HepG2 (cell line): Measurements from ENCODE around the gene ASTN1. TPM values are rescaled to one million over a fixed set of nuclear protein-coding genes. Genes with fewer than 3 reads are reported as not detected.
"Not testable (repeated sequence)": the region's sequence is repeated elsewhere in the genome, so short reads cannot be mapped to it uniquely, and the experiment has no call there.

ENCODE experiments used
- ATAC-seq: fragments of 200-7000 bp; cut with Tn5 transposase; 3 replicates; pipeline ENCODE4 v1.9.1; 2020; ENCODE audit warnings: mild to moderate bottlenecking, moderate library complexity
- BruUV-seq: library from RNA; stranded (reverse); fragments of 400-500 nt; replicated peaks from 2 replicates; lab custom pipeline; 2021; lab: Mats Ljungman, UMichigan
- CTCF ChIA-PET: fragments of 300-600 bp; formaldehyde crosslinking; extraction: SDS; loops from one replicate; lab custom pipeline; 2021; ENCODE audit warnings: low total read pairs, inconsistent platforms, low intra/inter-chr PET ratio; lab: Yijun Ruan, JAX
- POLR2A ChIA-PET: fragments of 350-600 bp; sonication (Branson Sonifier 250); formaldehyde crosslinking; loops from one replicate; lab custom pipeline; 2020; ENCODE audit warnings: antibody characterized with exemption, inconsistent platforms; lab: Yijun Ruan, JAX
- DNase-seq: peaks from one replicate; pipeline ENCODE4 v3.0.0-alpha.2; 2015; ENCODE audit warnings: low spot score
- FAIRE-seq: peaks from 3 replicates; lab custom pipeline; 2011; peaks lifted over from hg19 to GRCh38; lab: Jason Lieb, UNC
- H2AFZ ChIP-seq: one replicate; pipeline ENCODE4 v1.6.1; 2011; ENCODE audit warnings: low read length, inconsistent platforms
- H3K27ac ChIP-seq: fragments of 300-600 bp; 3 replicates; pipeline ENCODE4 v1.8.0; 2011; ENCODE audit warnings: mixed run types, mild to moderate bottlenecking, mixed read lengths, low read length, inconsistent platforms; ENCODE audit not compliant: insufficient read depth; ENCODE audit errors: extremely low read length
- H3K27me3 ChIP-seq, 2 experiments: fragments of 200-600 bp in 1 of 2; 2 replicates in 1 of 2; 3 replicates in 1 of 2; pipeline versions ENCODE4 v1.6.0 to v1.8.0; 2011; ENCODE audit warnings: low read length in 2 of 2, mild to moderate bottlenecking in 2 of 2, moderate library complexity in 2 of 2, inconsistent platforms in 1 of 2; ENCODE audit not compliant: insufficient read depth in 2 of 2, control insufficient read depth in 1 of 2
- H3K36me3 ChIP-seq, 2 experiments: fragments of 200-600 bp in 1 of 2; replicated peaks in 1 of 2; 2 replicates in 1 of 2; 3 replicates in 1 of 2; pipeline versions ENCODE4 v1.5.1 to v1.8.0; 2011; ENCODE audit warnings: low read length in 2 of 2, inconsistent platforms in 1 of 2; ENCODE audit not compliant: insufficient read depth in 2 of 2, control insufficient read depth in 1 of 2
- H3K4me1 ChIP-seq: 2 replicates; pipeline ENCODE4 v1.5.1; 2012; ENCODE audit warnings: low read length, inconsistent platforms; ENCODE audit not compliant: insufficient read depth
- H3K4me2 ChIP-seq: 2 replicates; pipeline ENCODE4 v1.6.0; 2011; ENCODE audit warnings: low read depth, low read length, inconsistent platforms
- H3K4me3 ChIP-seq, 3 experiments: fragments of 200-600 bp in 1 of 3; sonication (generic), shearing (Covaris generic) in 1 of 3; replicated peaks in 1 of 3; 2 replicates each; pipeline ENCODE4 v1.5.1; 2011 to 2016; ENCODE audit warnings: low read length in 3 of 3, inconsistent platforms in 2 of 3, low read depth in 2 of 3, mild to moderate bottlenecking in 2 of 3, control low read depth in 1 of 3, mixed read lengths in 1 of 3; ENCODE audit not compliant: insufficient read depth in 1 of 3
- H3K79me2 ChIP-seq: one replicate; pipeline ENCODE4 v1.6.1; 2011; ENCODE audit warnings: low read length, inconsistent platforms; ENCODE audit not compliant: insufficient read depth
- H3K9ac ChIP-seq: 2 replicates; pipeline ENCODE4 v1.6.0; 2011; ENCODE audit warnings: mild to moderate bottlenecking, low read depth, low read length, inconsistent platforms; ENCODE audit not compliant: insufficient read depth
- H3K9me3 ChIP-seq: 2 replicates; pipeline ENCODE4 v1.5.1; 2012; ENCODE audit warnings: mild to moderate bottlenecking, low read length
- H4K20me1 ChIP-seq: 2 replicates; pipeline ENCODE4 v1.6.0; 2011; ENCODE audit warnings: inconsistent platforms, mild to moderate bottlenecking, low read length, moderate library complexity; ENCODE audit not compliant: insufficient read depth
- ETV6 ChIP-seq: sonication (generic); formaldehyde crosslinking; conservative IDR thresholded peaks from 2 replicates; pipeline ENCODE4 v1.4.0; 2020; ENCODE audit warnings: missing genetic modification reagents
- LBX2 ChIP-seq: sonication (generic); formaldehyde crosslinking; IDR thresholded peaks from 2 replicates; pipeline ENCODE4 v1.5.0; 2020; ENCODE audit warnings: missing genetic modification reagents, mild to moderate bottlenecking, borderline replicate concordance
- MXI1 ChIP-seq: IDR thresholded peaks from 3 replicates; pipeline ENCODE4 v1.6.1; 2012; ENCODE audit warnings: low read depth, low read length, inconsistent platforms, borderline replicate concordance
- NFE2L2 ChIP-seq: fragments of 150-350 bp; IDR thresholded peaks from 2 replicates; pipeline ENCODE4 v1.6.1; 2014; ENCODE audit warnings: low read length
- PAX8 ChIP-seq: sonication (generic); formaldehyde crosslinking; IDR thresholded peaks from 2 replicates; pipeline ENCODE4 v1.8.0; 2022; ENCODE audit warnings: mild to moderate bottlenecking, missing genetic modification reagents, borderline replicate concordance
- PITX1 ChIP-seq: sonication (generic); formaldehyde crosslinking; IDR thresholded peaks from 2 replicates; pipeline ENCODE4 v1.5.1; 2020; ENCODE audit warnings: mild to moderate bottlenecking, missing genetic modification reagents
- RBM22 ChIP-seq: fragments of 200-400 bp; formaldehyde crosslinking; optimal IDR thresholded peaks from 2 replicates; pipeline ENCODE3; 2017; ENCODE audit warnings: mild to moderate bottlenecking, low read length, moderate library complexity
- SP2 ChIP-seq: sonication (generic); formaldehyde crosslinking; IDR thresholded peaks from 2 replicates; pipeline ENCODE4 v1.5.1; 2020; ENCODE audit warnings: mild to moderate bottlenecking, missing genetic modification reagents
- THAP7 ChIP-seq: sonication (generic); formaldehyde crosslinking; IDR thresholded peaks from 2 replicates; pipeline ENCODE4 v1.8.1; 2023; ENCODE audit warnings: mild to moderate bottlenecking, missing genetic modification reagents
- USF2 ChIP-seq, 2 experiments: sonication (generic) in 1 of 2; formaldehyde crosslinking in 1 of 2; IDR thresholded peaks; 2 replicates each; pipeline versions ENCODE4 v1.5.1 to v1.6.1; 2011 to 2020; ENCODE audit warnings: borderline replicate concordance in 1 of 2, low read depth in 1 of 2, low read length in 1 of 2, mild to moderate bottlenecking in 1 of 2, missing genetic modification reagents in 1 of 2, moderate library complexity in 1 of 2
- WGBS: methylation state at CpG from one replicate; pipeline ENCODE4 v1.1.6; 2017; ENCODE audit warnings: low lambda C conversion rate; 5-methylcytosine and 5-hydroxymethylcytosine counted together
- in situ Hi-C: cut with HindIII; loops from 2 replicates; pipeline ENCODE4 v1.10.0; 2017; ENCODE audit warnings: low pct_unique_long_range_greater_than_20kb; ENCODE audit not compliant: extremely low pct_ligation_motif_present
- intact Hi-C: fragments of 100-400 bp; cut with micrococcal nuclease; formaldehyde crosslinking; loops from one replicate; pipeline ENCODE4 v1.10.0; 2022; ENCODE audit not compliant: unreplicated experiment
- polyA plus RNA-seq, 8 experiments: library from polyadenylated mRNA; depleted of rRNA in 3 of 8; stranded (reverse) in 7 of 8; unstranded in 1 of 8; fragments of >200 nt; fragmentation: Illumina TruSeq in 4 of 8; extraction: Trizol in 4 of 8; gene quantifications; 2 replicates each; pipeline versions ENCODE4 v1.2.1 to v1.2.3, GENCODE V29; 2011 to 2016; ENCODE audit warnings: low read depth in 4 of 8, missing spikeins in 1 of 8, mixed read lengths in 1 of 8; ENCODE audit not compliant: insufficient read depth in 1 of 8
- total RNA-seq, 5 experiments: library from RNA; depleted of rRNA; stranded (reverse); fragments of >200 nt; fragmentation: Illumina TruSeq; extraction: Trizol; gene quantifications; 2 replicates each; pipeline ENCODE4 v1.2.3, GENCODE V29; 2016; ENCODE audit warnings: low read depth in 1 of 5

ASTN1 gene
- total and polyA plus RNA-seq, 2 of the 13 experiments (the other 11 are each of a cell fraction or from before 2014, with no cell fraction given) = not detected

DNA sequence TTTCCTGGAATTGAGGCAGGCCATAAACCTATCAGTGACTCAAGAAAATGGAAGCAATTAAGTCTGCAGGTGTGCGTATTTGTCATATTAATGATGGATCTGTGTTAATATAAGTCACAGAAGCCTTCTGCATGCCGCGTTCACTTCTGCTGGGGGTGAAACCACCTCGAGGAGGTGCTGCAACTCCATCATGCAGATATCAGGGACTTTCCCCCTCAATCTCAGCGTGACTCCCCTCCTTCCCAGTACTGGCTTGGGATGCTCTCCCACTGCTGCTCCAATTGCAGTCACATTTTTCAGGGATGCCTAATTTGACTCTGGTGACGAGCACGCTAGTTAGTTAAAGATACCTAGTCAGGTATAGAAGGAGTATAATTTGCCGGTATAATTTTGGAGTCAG, 87.5 kb downstream of the ASTN1 start (continued):
- TF ChIP-seq USF2 (IDR thresholded peaks at IDR 0.05; ENCODE audit: low read depth, low read length) (no peak), USF2 (CRISPR knock-in tag; IDR thresholded peaks at IDR 0.05; ENCODE audit: borderline replicate concordance) (no peak), MXI1 (no peak), NFE2L2 (no peak), LBX2 (CRISPR knock-in tag) (no peak), RBM22 (no peak), THAP7 (CRISPR knock-in tag) (no peak), ETV6 (CRISPR knock-in tag) (no peak), PITX1 (no peak), PAX8 (no peak), SP2 (CRISPR knock-in tag) (no peak)
- TF ChIP-seq, all 625 proteins: peak for 0

GRCh38 chr1:177074811-177075210, 89.7 kb downstream of the ASTN1 start:
- intact Hi-C loops, CTCF ChIA-PET, POLR2A ChIA-PET: not testable (repeated sequence)

More at GRCh38 chr1:177074811-177075210, 89.7 kb downstream of the ASTN1 start:
- WGBS = 7% methylated on average over 3 of the region's 3 CpGs
- DNase-seq, H3K79me2 ChIP-seq, H3K9me3 ChIP-seq, BruUV-seq, ATAC-seq, H3K27ac ChIP-seq, H3K4me2 ChIP-seq, H3K9ac ChIP-seq, FAIRE-seq, H4K20me1 ChIP-seq, H3K4me1 ChIP-seq, H3K36me3 ChIP-seq, H2AFZ ChIP-seq, H3K27me3 ChIP-seq, H3K4me3 ChIP-seq, in situ Hi-C loops: not testable (repeated sequence)
